GM18498 (cell line): ENCODE data around the gene CCDC186.
A peak's percentile ranks its signal among the peaks of the same experiment; 100 is the strongest.

Source experiments
- ATAC-seq: cut with Tn5 transposase; IDR thresholded peaks from one replicate; pipeline ENCODE4 v1.9.1; 2021; ENCODE audit warnings: mild to moderate bottlenecking, moderate library complexity; ENCODE audit not compliant: unreplicated experiment

The CCDC186 gene

GRCh38 chr10:114115661-114116445 is 58.1 kb downstream of the CCDC186 start:
- ATAC-seq = no peak

- ATAC-seq = no peak
Observed at GRCh38 chr10:114110174-114110972, 63.6 kb downstream of the CCDC186 start.

GRCh38 chr10:114103284-114103683 is 70.7 kb downstream of the CCDC186 start:
- ATAC-seq = no peak

GRCh38 chr10:114102256-114102655 is 71.7 kb downstream of the CCDC186 start:
- no peak for ATAC-seq

DNA sequence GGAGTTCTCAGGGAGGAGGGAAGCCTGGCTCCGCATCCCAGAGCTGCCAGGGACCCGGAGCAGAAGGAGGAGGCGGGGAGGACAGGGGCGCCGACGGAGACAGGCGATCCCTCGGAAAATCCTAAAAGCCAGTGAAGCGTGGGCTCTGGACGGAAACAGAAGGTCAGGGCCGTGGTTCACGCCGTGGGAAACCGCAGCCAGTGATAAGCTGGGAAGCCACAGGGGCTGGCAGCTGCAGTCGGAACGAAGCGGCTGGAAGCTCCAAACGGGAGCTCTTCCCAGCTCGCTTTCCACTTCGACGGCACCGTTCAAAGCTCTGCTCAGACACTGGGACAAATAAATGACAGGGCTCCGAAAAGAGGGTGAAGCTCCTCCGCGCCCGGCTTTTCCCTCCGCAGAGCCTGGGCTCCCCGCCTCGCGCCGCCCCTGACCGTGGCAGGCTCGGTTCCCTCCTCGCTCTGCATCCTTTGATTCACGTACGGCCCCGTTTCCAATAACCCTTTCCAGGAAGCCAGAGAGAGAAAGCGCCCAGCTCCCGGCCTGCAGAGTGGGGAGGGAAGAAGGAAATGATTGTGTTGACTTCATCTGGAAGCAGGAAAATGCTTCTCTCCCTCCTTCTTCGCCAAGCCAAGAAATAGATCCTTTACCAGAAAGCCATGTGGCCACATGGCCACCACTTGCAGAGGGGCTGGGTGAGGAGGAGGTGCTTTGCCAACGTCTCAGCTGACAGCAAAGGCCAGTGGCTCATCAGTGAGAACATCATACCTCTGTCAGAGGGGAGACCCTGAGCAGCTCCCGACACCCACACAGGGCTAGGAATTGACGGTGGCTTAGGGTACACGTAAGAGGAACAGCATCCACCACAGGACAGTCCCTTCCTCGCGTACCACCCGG is 72.9 kb downstream of the CCDC186 start:
- no peak for ATAC-seq

GRCh38 chr10:114096864-114097263 is 77.1 kb downstream of the CCDC186 start:
- ATAC-seq = no peak

- peak; percentile 60 for ATAC-seq
Observed at GRCh38 chr10:114095559-114096337, 78.3 kb downstream of the CCDC186 start.

- no peak for ATAC-seq
Observed at GRCh38 chr10:114094795-114095194, 79.2 kb downstream of the CCDC186 start.

GRCh38 chr10:114087655-114088054 is 86.3 kb downstream of the CCDC186 start:
- no peak for ATAC-seq

GRCh38 chr10:114087255-114087654 is 86.7 kb downstream of the CCDC186 start:
- no peak for ATAC-seq

- no peak for ATAC-seq
Observed at GRCh38 chr10:114084215-114084614, 89.8 kb downstream of the CCDC186 start.

DNA sequence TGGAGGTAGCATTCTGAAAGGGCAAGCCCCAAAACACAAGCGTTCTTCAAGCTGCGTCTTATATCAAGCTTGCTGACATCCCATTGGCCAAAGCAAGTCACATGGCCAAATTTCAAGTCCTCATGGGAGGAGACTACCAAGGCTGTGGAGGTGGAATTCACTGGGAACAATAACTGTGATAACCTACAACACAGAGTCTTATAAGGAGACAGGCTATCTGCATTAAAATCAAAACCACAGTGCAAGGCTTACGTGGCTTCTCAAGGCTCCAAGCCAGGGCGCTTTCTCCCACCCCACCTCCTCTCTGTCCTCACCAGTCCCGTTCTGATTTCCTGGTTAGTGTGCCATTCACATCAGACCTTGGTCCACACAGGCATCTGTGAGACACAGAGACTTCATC is 91.0 kb downstream of the CCDC186 start:
- ATAC-seq = no peak

DNA sequence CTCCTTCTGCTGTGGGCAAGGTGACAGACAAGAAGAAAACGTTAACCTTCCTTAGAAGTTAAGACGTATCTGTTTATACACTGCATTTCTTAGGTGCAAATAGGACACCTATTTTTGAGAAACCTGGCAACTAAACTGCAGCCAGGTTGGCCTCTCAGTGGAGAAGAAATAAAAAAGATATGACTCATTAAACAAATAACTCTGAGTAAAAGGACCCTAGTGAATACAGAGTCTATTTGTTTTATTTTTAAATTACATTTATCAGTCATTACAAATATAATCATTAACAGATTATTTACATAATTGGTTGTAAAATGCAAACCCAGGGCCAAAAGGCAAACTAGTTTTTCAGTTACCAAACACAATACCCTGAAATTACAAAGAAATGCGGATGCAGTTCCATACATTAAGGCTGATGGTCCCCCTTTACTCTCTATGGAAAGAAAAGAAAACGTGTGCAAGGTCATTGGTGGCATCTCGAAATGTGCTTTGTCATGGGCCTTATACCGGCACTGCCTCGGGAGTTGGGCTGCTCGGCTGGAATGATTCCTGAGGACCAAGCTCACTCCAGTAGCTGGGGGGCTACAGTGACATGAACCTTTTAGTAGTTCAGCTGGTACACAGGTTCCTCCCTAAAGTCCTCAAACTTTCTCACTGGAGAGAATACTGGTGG is 92.0 kb downstream of the CCDC186 start:
- ATAC-seq = no peak

DNA sequence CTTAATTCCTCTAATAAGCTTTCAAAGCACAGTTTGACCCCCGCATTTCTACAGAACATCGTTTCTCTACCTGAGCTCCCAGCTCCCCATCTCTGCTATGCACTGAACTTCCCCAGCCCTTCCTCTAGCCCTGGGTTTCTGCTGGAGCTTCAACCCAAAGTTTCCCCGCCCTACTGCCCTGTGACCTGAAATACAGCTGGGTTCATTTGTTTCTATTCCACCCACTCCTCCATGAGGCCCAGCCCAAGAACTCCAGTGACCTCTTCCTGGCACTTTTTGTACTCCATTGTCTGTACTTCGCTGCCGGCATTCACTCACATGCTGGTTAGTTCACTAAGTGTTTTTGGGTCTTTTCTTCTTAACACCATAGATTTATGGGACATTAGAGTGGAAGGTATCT is 94.6 kb downstream of the CCDC186 start:
- no peak for ATAC-seq

- no peak for ATAC-seq
Observed at GRCh38 chr10:114078346-114078745, 95.7 kb downstream of the CCDC186 start.

DNA sequence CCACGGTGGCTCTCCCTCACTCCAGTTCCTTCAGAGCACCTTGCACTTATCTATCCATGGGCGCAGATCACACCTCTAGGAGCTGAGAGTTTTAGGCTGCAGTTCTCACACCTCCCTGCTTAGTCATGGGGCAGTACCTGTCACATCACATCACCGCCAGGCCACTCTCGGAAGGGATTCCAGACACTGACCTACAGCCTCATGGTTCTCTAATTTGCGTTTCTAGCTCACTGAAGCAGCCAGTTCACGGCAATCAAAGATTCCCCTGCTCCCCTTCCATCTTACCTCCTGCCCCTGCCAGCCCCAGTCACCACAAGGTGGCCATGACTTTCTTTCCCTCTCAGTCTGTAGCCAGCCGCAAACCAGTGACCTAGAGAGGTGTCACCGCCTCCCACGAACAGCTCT is 96.2 kb downstream of the CCDC186 start:
- ATAC-seq = no peak

DNA sequence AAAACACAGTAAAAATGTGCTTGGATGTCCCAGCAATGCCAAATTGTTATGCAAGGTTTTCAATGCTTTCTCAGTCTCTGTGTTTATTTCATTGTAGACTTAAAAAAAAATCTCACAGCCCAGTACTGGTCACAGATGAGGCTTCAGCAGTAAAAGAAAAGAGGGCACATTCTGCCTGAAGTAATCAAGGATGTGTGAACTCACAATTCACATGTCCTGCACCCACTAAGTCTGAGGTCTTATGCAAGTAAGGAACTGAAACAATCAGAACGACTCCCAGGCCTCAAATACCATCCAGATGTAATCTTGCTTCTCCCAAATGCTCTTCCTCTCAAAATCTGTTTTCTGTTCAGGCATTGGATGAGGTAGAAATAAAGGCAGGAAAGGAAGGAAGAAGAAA is 96.7 kb downstream of the CCDC186 start:
- no peak for ATAC-seq

DNA sequence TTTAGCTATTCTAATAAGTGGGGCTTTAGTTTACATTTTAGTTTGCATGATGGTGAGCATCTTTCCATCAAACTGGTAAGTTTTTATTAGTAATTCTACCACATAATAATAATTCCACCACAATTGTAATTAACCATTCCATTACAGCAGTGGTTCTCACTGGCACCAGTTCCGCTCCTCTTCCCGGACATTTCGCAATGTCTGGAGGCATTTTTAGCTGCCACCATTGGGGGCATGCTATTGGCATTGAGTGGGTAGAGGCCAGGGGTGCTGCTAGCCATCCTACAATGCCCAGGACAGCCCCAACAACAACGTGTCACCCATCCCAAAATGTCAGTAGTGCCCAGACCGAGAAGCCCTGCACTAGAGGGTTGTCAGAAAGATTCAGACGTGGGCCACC is 98.9 kb downstream of the CCDC186 start:
- ATAC-seq = no peak

- peak; percentile 55 for ATAC-seq
Observed at GRCh38 chr10:114073395-114074186, 100.4 kb downstream of the CCDC186 start.
